KMS-11 (cell line): ENCODE data around the gene GAST.

Experiments
- H2AFZ ChIP-seq: fragments of 200-600 bp; sonication (generic); 2 replicates; pipeline ENCODE4 v1.6.1; 2016; ENCODE audit warnings: antibody characterized with exemption, mixed run types, low read depth
- H3K27ac ChIP-seq: fragments of 200-600 bp; sonication (generic); 2 replicates; pipeline ENCODE4 v1.6.1; 2016; ENCODE audit warnings: mild to moderate bottlenecking, mixed run types
- H3K27me3 ChIP-seq: fragments of 200-600 bp; sonication (generic); 2 replicates; pipeline ENCODE4 v1.6.1; 2017; ENCODE audit warnings: mild to moderate bottlenecking, low read depth, mixed run types, moderate library complexity; ENCODE audit not compliant: insufficient read depth
- H3K36me3 ChIP-seq: fragments of 200-600 bp; sonication (generic); 2 replicates; pipeline ENCODE4 v1.6.1; 2017; ENCODE audit warnings: mild to moderate bottlenecking, mixed run types; ENCODE audit not compliant: insufficient read depth
- H3K4me1 ChIP-seq: fragments of 200-600 bp; sonication (generic); 2 replicates; pipeline ENCODE4 v1.6.1; 2016; ENCODE audit warnings: mild to moderate bottlenecking, low read depth, mixed run types; ENCODE audit not compliant: poor library complexity, severe bottlenecking
- H3K4me2 ChIP-seq: fragments of 200-600 bp; sonication (generic); 2 replicates; pipeline ENCODE4 v1.7.0; 2016; ENCODE audit warnings: mild to moderate bottlenecking, mixed run types
- H3K4me3 ChIP-seq: fragments of 200-600 bp; sonication (generic); IDR thresholded peaks from 2 replicates; pipeline ENCODE4 v1.6.1; 2017; ENCODE audit warnings: low read depth, low read length, mixed read lengths; ENCODE audit not compliant: insufficient read depth
- H3K79me2 ChIP-seq: fragments of 200-600 bp; sonication (generic); 2 replicates; pipeline ENCODE4 v1.6.1; 2016; ENCODE audit warnings: low read depth, mixed run types; ENCODE audit not compliant: insufficient read depth
- H3K9ac ChIP-seq: fragments of 200-600 bp; sonication (generic); 2 replicates; pipeline ENCODE4 v1.6.1; 2016; ENCODE audit warnings: mild to moderate bottlenecking, mixed run types
- H4K20me1 ChIP-seq: fragments of 200-600 bp; sonication (generic); 2 replicates; pipeline ENCODE4 v1.6.1; 2016; ENCODE audit warnings: mild to moderate bottlenecking, mixed run types; ENCODE audit not compliant: insufficient read depth
- CTCF ChIP-seq: fragments of 200-600 bp; sonication (generic); conservative IDR thresholded peaks from 2 replicates; pipeline ENCODE4 v1.6.1; 2017; ENCODE audit warnings: low read depth, mild to moderate bottlenecking, antibody characterized with exemption, low read length, moderate library complexity, mixed read lengths

Gene GAST

GRCh38 chr17:41750862-41751261 is 38.7 kb downstream of the GAST start:
- no peak for TF ChIP-seq CTCF
- Histone ChIP-seq H3K4me3 (no peak overlapping the region), H3K79me2 (peaks cover 15% of the 10 kb centered on the region; the same call in 1 of the 2 replicates), H4K20me1 (no peaks in the 10 kb centered on the region), H2AFZ (no peak overlapping the region), H3K9ac (no peak overlapping the region), H3K4me2 (no peak overlapping the region), H3K36me3 (no peaks in the 10 kb centered on the region), H3K4me1 (peaks cover 32% of the 10 kb centered on the region), H3K27me3 (peaks cover 3% of the 10 kb centered on the region; the same call in 1 of the 2 replicates), H3K27ac (no peak overlapping the region)

- no peak overlapping the region for H2AFZ ChIP-seq
- H3K4me1 ChIP-seq, result peaks cover 36% of the 10 kb centered on the region
- no peak for TF ChIP-seq CTCF
- no peak overlapping the region for H3K9ac ChIP-seq
- H4K20me1 ChIP-seq, result no peaks in the 10 kb centered on the region
- H3K4me3 ChIP-seq, result no peak overlapping the region
- H3K79me2 ChIP-seq, result peaks cover 16% of the 10 kb centered on the region; the same call in 1 of the 2 replicates
- H3K4me2 ChIP-seq, result no peak overlapping the region
- peaks cover 2% of the 10 kb centered on the region; the same call in 1 of the 2 replicates for H3K27me3 ChIP-seq
- H3K27ac ChIP-seq, result no peak overlapping the region
- no peaks in the 10 kb centered on the region for H3K36me3 ChIP-seq
Observed at GRCh38 chr17:41751288-41751687, 39.2 kb downstream of the GAST start.

- no peak overlapping the region for H3K4me3 ChIP-seq
- H3K79me2 ChIP-seq, result peaks cover 16% of the 10 kb centered on the region; the same call in 1 of the 2 replicates
- no peak overlapping the region for H2AFZ ChIP-seq
- no peaks in the 10 kb centered on the region for H3K27me3 ChIP-seq
- H3K36me3 ChIP-seq, result no peaks in the 10 kb centered on the region
- H3K27ac ChIP-seq, result no peak overlapping the region; the same call in 1 of the 2 replicates
- no peak for TF ChIP-seq CTCF
- peak overlapping the region; percentile 75; the same call in 1 of the 2 replicates for H3K4me2 ChIP-seq
- no peak overlapping the region for H3K9ac ChIP-seq
- H3K4me1 ChIP-seq, result peaks cover 62% of the 10 kb centered on the region
- no peaks in the 10 kb centered on the region for H4K20me1 ChIP-seq
Observed at GRCh38 chr17:41754066-41754465, 41.9 kb downstream of the GAST start.

GRCh38 chr17:41758601-41759000 is 46.5 kb downstream of the GAST start:
- no peaks in the 10 kb centered on the region for H3K36me3 ChIP-seq
- H4K20me1 ChIP-seq, result no peaks in the 10 kb centered on the region
- H3K27me3 ChIP-seq, result no peaks in the 10 kb centered on the region
- H3K4me1 ChIP-seq, result peaks cover 60% of the 10 kb centered on the region
- no peak overlapping the region for H3K4me2 ChIP-seq
- H3K9ac ChIP-seq, result no peak overlapping the region
- no peak overlapping the region for H2AFZ ChIP-seq
- peak overlapping the region; percentile 95; the same call in 1 of the 2 replicates for H3K27ac ChIP-seq
- no peak for TF ChIP-seq CTCF
- H3K4me3 ChIP-seq, result no peak overlapping the region
- H3K79me2 ChIP-seq, result peaks cover 16% of the 10 kb centered on the region; the same call in 1 of the 2 replicates
